ENCODE data around the gene AP1S2. TPM values are rescaled to one million over a fixed set of nuclear protein-coding genes. Genes with fewer than 3 reads are reported as not detected.

The AP1S2 gene
- total and polyA plus RNA-seq, 2 of the 8 experiments (the other 6 are each of a cell fraction or from before 2014, with no cell fraction given), result 88.2 to 237 TPM

GRCh38 chrX:15841853-15842516 is 12.6 kb downstream of the AP1S2 start:
- Histone ChIP-seq H3K4me2 (ENCODE audit: insufficient read depth in 1 of 2, low read depth in 2 of 2, low read length in 2 of 2) (no peak overlapping the region), H3K9ac (replicated peaks in 1 of 4; ENCODE audit: extremely low read depth in 1 of 4, low read depth in 3 of 4, low read length in 3 of 4) (no peak overlapping the region), H3K4ac (replicated peaks; ENCODE audit: insufficient read length, low read depth, low read length) (no peak overlapping the region), H2BK15ac (ENCODE audit: low read length) (no peak overlapping the region), H2AFZ (ENCODE audit: low read length) (no peak overlapping the region), H3K4me1 (replicated peaks in 1 of 4; ENCODE audit: control insufficient read depth in 3 of 4, insufficient read depth in 4 of 4, low read length in 3 of 4) (no peaks in the 10 kb centered on the region; a peak in 3 of 7 replicates), H3K27ac (ENCODE audit: low read depth, low read length) (no peak overlapping the region), H3K23me2 (ENCODE audit: low read depth, low read length) (no peaks in the 10 kb centered on the region), H2BK12ac (ENCODE audit: low read depth, low read length) (no peak overlapping the region), H2BK5ac (ENCODE audit: low read depth, low read length) (no peak overlapping the region), H3K27me3 (replicated peaks in 1 of 4; ENCODE audit: control insufficient read depth in 3 of 4, extremely low read depth in 1 of 4, insufficient read depth in 3 of 4, low read length in 3 of 4) (no peaks in the 10 kb centered on the region), H3K56ac (replicated peaks; ENCODE audit: insufficient read length, low read depth, low read length) (no peak overlapping the region), H3K9me3 (ENCODE audit: insufficient read depth in 2 of 2, low read depth in 1 of 2, low read length in 1 of 2) (no peaks in the 10 kb centered on the region), H4K20me1 (replicated peaks in 1 of 2; ENCODE audit: control insufficient read depth in 1 of 2, insufficient read depth in 2 of 2, low read length in 2 of 2) (peaks cover 2 to 7% of the 10 kb centered on the region in 2 experiments), H2BK120ac (replicated peaks; ENCODE audit: low read depth, low read length) (no peak overlapping the region), H3K14ac (ENCODE audit: insufficient read length) (no peak overlapping the region), H3K4me3 (ENCODE audit: extremely low read depth in 1 of 4, insufficient read depth in 2 of 4, low read depth in 3 of 4, low read length in 4 of 4) (no peak overlapping the region), H4K91ac (replicated peaks; ENCODE audit: insufficient read length, low read length) (no peak overlapping the region), H4K5ac (ENCODE audit: insufficient read length, low read depth, low read length) (no peak overlapping the region), H3K79me1 (ENCODE audit: low read depth, low read length) (no peaks in the 10 kb centered on the region), H3K18ac (ENCODE audit: extremely low read depth, low read length) (no peak overlapping the region), H2BK20ac (ENCODE audit: low read length) (no peak overlapping the region), H2AK5ac (ENCODE audit: low read depth, low read length) (no peak overlapping the region), H3K36me3 (ENCODE audit: control insufficient read depth in 2 of 4, insufficient read depth in 4 of 4, low read length in 3 of 4) (peaks cover 3 to 91% (median 21%) of the 10 kb centered on the region in 4 experiments), H3K79me2 (ENCODE audit: control insufficient read depth in 1 of 2, insufficient read depth in 2 of 2, low read length in 2 of 2) (peaks cover 0 to 89% of the 10 kb centered on the region in 2 experiments; a peak in 3 of 4 replicates), H4K8ac (ENCODE audit: extremely low read depth, insufficient read depth, low read length) (no peak overlapping the region), H3K23ac (ENCODE audit: insufficient read length) (no peak overlapping the region)
- no peak for TF ChIP-seq CTBP2 (IDR thresholded peaks at IDR 0.05; ENCODE audit: borderline replicate concordance, insufficient read depth, insufficient read length, low read length)
- WGBS, 2 experiments (ENCODE audit: extremely low coverage in 1 of 2, insufficient coverage in 1 of 2, insufficient read length in 1 of 2, insufficient replicate concordance in 2 of 2, low coverage in 1 of 2, low lambda C conversion rate in 2 of 2, missing lambda C conversion rate in 1 of 2), result 91% methylated on average over 2 of the region's 2 CpGs; no CpG with 5 or more reads in 1 of the 2 experiments
- DNase-seq (ENCODE audit: low read depth in 1 of 2, low spot score in 2 of 2) (no peak), FAIRE-seq (no peak)
- POLR2A ChIA-PET (ENCODE audit: partially characterized antibody), result interaction anchor here (1.0 to 1.3 kb wide), 2 partner anchors 9 to 10 kb away, joined by 3 read pairs; no protein-coding TSS in a partner anchor
- CTCF ChIA-PET (ENCODE audit: partially characterized antibody), result no interaction called here
